B cell (primary cell): ENCODE results near the gene SASS6. TPM values are rescaled to one million over a fixed set of nuclear protein-coding genes. Genes with fewer than 3 reads are reported as not detected.

Source experiments
- ATAC-seq: fragments of 200-7000 bp; cut with Tn5 transposase; one replicate; pipeline ENCODE4 v1.10.0; 2021; ENCODE audit warnings: low read depth, mild to moderate bottlenecking, moderate number of reproducible peaks, moderate library complexity
- CTCF ChIA-PET: fragments of 350-600 bp; sonication (Branson Sonifier 250); formaldehyde crosslinking; loops from one replicate; lab custom pipeline; 2021; ENCODE audit warnings: antibody characterized with exemption, inconsistent platforms; lab: Charles Lee
- POLR2A ChIA-PET: fragments of 350-600 bp; sonication (Branson Sonifier 250); formaldehyde crosslinking; loops from one replicate; lab custom pipeline; 2021; ENCODE audit warnings: antibody characterized with exemption; lab: Charles Lee
- DNase-seq: peaks from one replicate; pipeline ENCODE4 v3.0.0; 2013
- H2AFZ ChIP-seq: 2 replicates; pipeline ENCODE4 v1.6.1; 2012; ENCODE audit warnings: mild to moderate bottlenecking, low read depth, low read length; ENCODE audit not compliant: insufficient read depth, poor library complexity, severe bottlenecking
- H3K27ac ChIP-seq, 2 donors: 1 replicate in 1 of 2; 2 replicates in 1 of 2; pipeline ENCODE4 v1.5.1; 2012 to 2013; ENCODE audit warnings: low read length in 2 of 2, mild to moderate bottlenecking in 2 of 2, moderate library complexity in 1 of 2
- H3K27me3 ChIP-seq, 4 experiments: fragments of 200-600 bp in 1 of 4; sonication (generic) in 1 of 4; replicated peaks in 1 of 4; 1 replicate in 2 of 4; 2 replicates in 2 of 4; pipeline versions ENCODE4 v1.6.1 to v1.7.0; 2013 to 2016; ENCODE audit warnings: low read length in 3 of 4, mild to moderate bottlenecking in 2 of 4, mixed read lengths in 1 of 4, moderate library complexity in 1 of 4; ENCODE audit not compliant: insufficient read depth in 4 of 4, control insufficient read depth in 3 of 4; ENCODE audit errors: control extremely low read depth in 1 of 4
- H3K36me3 ChIP-seq, 2 experiments: replicated peaks in 1 of 2; 1 replicate in 1 of 2; 2 replicates in 1 of 2; pipeline versions ENCODE4 v1.6.1 to v1.7.1; 2013; ENCODE audit warnings: low read length in 1 of 2; ENCODE audit not compliant: insufficient read depth in 2 of 2, control insufficient read depth in 1 of 2; ENCODE audit errors: control extremely low read depth in 1 of 2, extremely low read depth in 1 of 2
- H3K4me1 ChIP-seq, 2 donors: fragments of 200-600 bp in 1 of 2; sonication (generic) in 1 of 2; 1 replicate in 1 of 2; 2 replicates in 1 of 2; pipeline versions ENCODE4 v1.5.1 to v1.6.1; 2013 to 2017; ENCODE audit warnings: low read length in 2 of 2; ENCODE audit not compliant: control insufficient read depth in 2 of 2, insufficient read depth in 2 of 2
- H3K4me2 ChIP-seq: replicated peaks from 2 replicates; pipeline ENCODE3; 2012; ENCODE audit warnings: mild to moderate bottlenecking, low read depth, low read length; ENCODE audit not compliant: poor library complexity, severe bottlenecking
- H3K4me3 ChIP-seq, 5 experiments: fragments of 200-600 bp in 1 of 5; sonication (generic) in 1 of 5; 1 replicate in 3 of 5; 2 replicates in 2 of 5; pipeline versions ENCODE4 v1.5.1 to v1.7.0; 2011 to 2016; ENCODE audit warnings: low read length in 4 of 5, mild to moderate bottlenecking in 4 of 5, low read depth in 2 of 5, control low read depth in 1 of 5, moderate library complexity in 1 of 5; ENCODE audit not compliant: insufficient read depth in 1 of 5; ENCODE audit errors: control extremely low read depth in 1 of 5, extremely low read depth in 1 of 5
- H3K79me2 ChIP-seq: fragments of 200-600 bp; sonication (generic); one replicate; pipeline ENCODE4 v1.6.0; 2016; ENCODE audit warnings: low read length; ENCODE audit not compliant: control insufficient read depth, insufficient read depth
- H3K9ac ChIP-seq: fragments of 200-600 bp; sonication (generic); 2 replicates; pipeline ENCODE4 v1.6.1; 2017; ENCODE audit warnings: mild to moderate bottlenecking, low read length, moderate library complexity
- H3K9me3 ChIP-seq, 3 donors: one replicate each; pipeline versions ENCODE4 v1.6.1 to v1.7.1; 2013; ENCODE audit warnings: low read length in 2 of 3; ENCODE audit not compliant: control insufficient read depth in 2 of 3, insufficient read depth in 1 of 3; ENCODE audit errors: control extremely low read depth in 1 of 3
- H4K20me1 ChIP-seq: 2 replicates; pipeline ENCODE4 v1.6.0; 2012; ENCODE audit warnings: mild to moderate bottlenecking, low read length; ENCODE audit not compliant: insufficient read depth, control insufficient read depth, poor library complexity, severe bottlenecking
- H3K27ac Mint-ChIP-seq: one replicate; pipeline ENCODE4 v1.8.0; 2021; ENCODE audit warnings: mixed read lengths
- H3K27me3 Mint-ChIP-seq: one replicate; pipeline ENCODE4 v1.8.0; 2021; ENCODE audit warnings: mixed read lengths
- H3K4me1 Mint-ChIP-seq: one replicate; pipeline ENCODE4 v1.8.0; 2021; ENCODE audit warnings: mixed read lengths
- H3K4me3 Mint-ChIP-seq: one replicate; pipeline ENCODE4 v1.8.0; 2021; ENCODE audit warnings: mixed read lengths
- H3K9me3 Mint-ChIP-seq: one replicate; pipeline ENCODE4 v1.8.0; 2022; ENCODE audit warnings: mixed read lengths; ENCODE audit not compliant: insufficient read depth
- CTCF ChIP-seq: fragments of 200-600 bp; IDR thresholded peaks from one replicate; pipeline ENCODE4 v1.8.0; 2022; ENCODE audit warnings: antibody characterized with exemption, mild to moderate bottlenecking
- EZH2 ChIP-seq: IDR thresholded peaks from 2 replicates; pipeline ENCODE4 v1.6.1; 2012; ENCODE audit warnings: borderline replicate concordance, low read depth, mild to moderate bottlenecking, moderate library complexity, low read length; ENCODE audit not compliant: insufficient read depth, poor library complexity, severe bottlenecking
- WGBS: methylation state at CpG from one replicate; pipeline ENCODE4 v1.1.5; 2013; ENCODE audit warnings: missing lambda C conversion rate; ENCODE audit not compliant: insufficient coverage; 5-methylcytosine and 5-hydroxymethylcytosine counted together
- intact Hi-C: fragments of 100-400 bp; cut with micrococcal nuclease; formaldehyde crosslinking; loops from one replicate; pipeline ENCODE4 v1.10.0; 2022
- polyA plus RNA-seq: library from polyadenylated mRNA; depleted of rRNA; stranded (reverse); fragments of >200 nt; gene quantifications from 2 replicates; pipeline ENCODE4 v1.2.3, GENCODE V29; 2012
- total RNA-seq, 2 donors: library from RNA; stranded (reverse); fragments of 120-200 nt in 1 of 2; gene quantifications; 1 replicate in 1 of 2; 2 replicates in 1 of 2; pipeline versions ENCODE4 v1.2.3 to v1.2.4, GENCODE V29; 2013 to 2022

SASS6 gene
- total and polyA plus RNA-seq, 2 donors (not counting 1 experiment from before 2014, with no cell fraction given): 1.1 to 7.0 TPM

GRCh38 chr1:100065183-100065968 is 67.4 kb downstream of the SASS6 start:
- H3K4me2 ChIP-seq: peak overlapping the region; percentile 13
- no peak overlapping the region for H3K4me3 Mint-ChIP-seq
- no peaks in the 10 kb centered on the region for H3K27me3 ChIP-seq
- no peak for DNase-seq
- no peak overlapping the region for H3K4me3 ChIP-seq
- no peaks in the 10 kb centered on the region for H3K27me3 Mint-ChIP-seq
- no peaks in the 10 kb centered on the region for H3K9me3 ChIP-seq
- peaks cover 17 to 82% of the 10 kb centered on the region in 2 experiments for H3K36me3 ChIP-seq
- ChIA-PET POLR2A (interaction anchor here (0.8 kb wide), 1 partner anchor 17 kb away, joined by 10 read pairs; no protein-coding TSS in a partner anchor), CTCF (no interaction called here)
- TF ChIP-seq CTCF: peak; percentile 17
- TF ChIP-seq EZH2: no peak
- no peak overlapping the region for H3K27ac Mint-ChIP-seq
- no peaks in the 10 kb centered on the region for H3K9me3 Mint-ChIP-seq
- peaks cover 42% of the 10 kb centered on the region for H4K20me1 ChIP-seq
- no peak overlapping the region for H3K9ac ChIP-seq
- ATAC-seq: no peak
- no peak overlapping the region for H2AFZ ChIP-seq
- peaks cover 9% of the 10 kb centered on the region for H3K4me1 Mint-ChIP-seq
- peaks cover 49% of the 10 kb centered on the region for H3K79me2 ChIP-seq
- WGBS: 89% methylated on average over 1 of the region's 1 CpG
- peak overlapping the region in 1 of 2 donors; percentile 55 for H3K27ac ChIP-seq
- peaks cover 0 to 9% of the 10 kb centered on the region in 2 donors for H3K4me1 ChIP-seq
- intact Hi-C loops: no loop called here

- ChIA-PET POLR2A (interaction anchor here (0.6 kb wide), 1 partner anchor 9 kb away, joined by 8 read pairs; no protein-coding TSS in a partner anchor), CTCF (no interaction called here)
- peaks cover 36% of the 10 kb centered on the region for H4K20me1 ChIP-seq
- no peak overlapping the region for H3K4me3 ChIP-seq
- TF ChIP-seq CTCF: no peak
- TF ChIP-seq EZH2: no peak
- no peaks in the 10 kb centered on the region for H3K9me3 Mint-ChIP-seq
- no peaks in the 10 kb centered on the region for H3K27me3 Mint-ChIP-seq
- H3K79me2 ChIP-seq: peaks cover 64% of the 10 kb centered on the region
- no peaks in the 10 kb centered on the region for H3K27me3 ChIP-seq
- H3K4me1 Mint-ChIP-seq: peaks cover 9% of the 10 kb centered on the region
- no peak overlapping the region for H3K4me2 ChIP-seq
- peaks cover 0 to 9% of the 10 kb centered on the region in 2 donors for H3K4me1 ChIP-seq
- intact Hi-C loops: no loop called here
- DNase-seq (no peak), ATAC-seq (no peak)
- H3K9ac ChIP-seq: no peak overlapping the region
- H2AFZ ChIP-seq: no peak overlapping the region
- peaks cover 12 to 62% of the 10 kb centered on the region in 2 experiments for H3K36me3 ChIP-seq
- H3K27ac Mint-ChIP-seq: no peak overlapping the region
- WGBS: no CpG with 5 or more reads among the region's 3 CpGs
- no peak overlapping the region for H3K4me3 Mint-ChIP-seq
- H3K27ac ChIP-seq: no peak overlapping the region
- H3K9me3 ChIP-seq: no peaks in the 10 kb centered on the region
Measured at GRCh38 chr1:100061681-100062080, 71.0 kb downstream of the SASS6 start.
